HepG2 (cell line): ENCODE results near the gene ADAM15. TPM values are rescaled to one million over a fixed set of nuclear protein-coding genes. Genes with fewer than 3 reads are reported as not detected.
A peak's percentile ranks its signal among the peaks of the same experiment; 100 is the strongest.

ENCODE experiments used
- ATAC-seq: fragments of 200-7000 bp; cut with Tn5 transposase; 3 replicates; pipeline ENCODE4 v1.9.1; 2020; ENCODE audit warnings: mild to moderate bottlenecking, moderate library complexity
- BruUV-seq: library from RNA; stranded (reverse); fragments of 400-500 nt; replicated peaks from 2 replicates; lab custom pipeline; 2021; lab: Mats Ljungman, UMichigan
- CTCF ChIA-PET: fragments of 300-600 bp; formaldehyde crosslinking; extraction: SDS; loops from one replicate; lab custom pipeline; 2021; ENCODE audit warnings: low total read pairs, inconsistent platforms, low intra/inter-chr PET ratio; lab: Yijun Ruan, JAX
- POLR2A ChIA-PET: fragments of 350-600 bp; sonication (Branson Sonifier 250); formaldehyde crosslinking; loops from one replicate; lab custom pipeline; 2020; ENCODE audit warnings: antibody characterized with exemption, inconsistent platforms; lab: Yijun Ruan, JAX
- DNase-seq: peaks from one replicate; pipeline ENCODE4 v3.0.0-alpha.2; 2015; ENCODE audit warnings: low spot score
- FAIRE-seq: peaks from 3 replicates; lab custom pipeline; 2011; peaks lifted over from hg19 to GRCh38; lab: Jason Lieb, UNC
- H2AFZ ChIP-seq: one replicate; pipeline ENCODE4 v1.6.1; 2011; ENCODE audit warnings: low read length, inconsistent platforms
- H3K27ac ChIP-seq: fragments of 300-600 bp; 3 replicates; pipeline ENCODE4 v1.8.0; 2011; ENCODE audit warnings: mixed run types, mild to moderate bottlenecking, mixed read lengths, low read length, inconsistent platforms; ENCODE audit not compliant: insufficient read depth; ENCODE audit errors: extremely low read length
- H3K27me3 ChIP-seq, 2 experiments: fragments of 200-600 bp in 1 of 2; 2 replicates in 1 of 2; 3 replicates in 1 of 2; pipeline versions ENCODE4 v1.6.0 to v1.8.0; 2011; ENCODE audit warnings: low read length in 2 of 2, mild to moderate bottlenecking in 2 of 2, moderate library complexity in 2 of 2, inconsistent platforms in 1 of 2; ENCODE audit not compliant: insufficient read depth in 2 of 2, control insufficient read depth in 1 of 2
- H3K36me3 ChIP-seq, 2 experiments: fragments of 200-600 bp in 1 of 2; replicated peaks in 1 of 2; 2 replicates in 1 of 2; 3 replicates in 1 of 2; pipeline versions ENCODE4 v1.5.1 to v1.8.0; 2011; ENCODE audit warnings: low read length in 2 of 2, inconsistent platforms in 1 of 2; ENCODE audit not compliant: insufficient read depth in 2 of 2, control insufficient read depth in 1 of 2
- H3K4me1 ChIP-seq: 2 replicates; pipeline ENCODE4 v1.5.1; 2012; ENCODE audit warnings: low read length, inconsistent platforms; ENCODE audit not compliant: insufficient read depth
- H3K4me2 ChIP-seq: 2 replicates; pipeline ENCODE4 v1.6.0; 2011; ENCODE audit warnings: low read depth, low read length, inconsistent platforms
- H3K4me3 ChIP-seq, 3 experiments: fragments of 200-600 bp in 1 of 3; sonication (generic), shearing (Covaris generic) in 1 of 3; replicated peaks in 1 of 3; 2 replicates each; pipeline ENCODE4 v1.5.1; 2011 to 2016; ENCODE audit warnings: low read length in 3 of 3, inconsistent platforms in 2 of 3, low read depth in 2 of 3, mild to moderate bottlenecking in 2 of 3, control low read depth in 1 of 3, mixed read lengths in 1 of 3; ENCODE audit not compliant: insufficient read depth in 1 of 3
- H3K79me2 ChIP-seq: one replicate; pipeline ENCODE4 v1.6.1; 2011; ENCODE audit warnings: low read length, inconsistent platforms; ENCODE audit not compliant: insufficient read depth
- H3K9ac ChIP-seq: 2 replicates; pipeline ENCODE4 v1.6.0; 2011; ENCODE audit warnings: mild to moderate bottlenecking, low read depth, low read length, inconsistent platforms; ENCODE audit not compliant: insufficient read depth
- H3K9me3 ChIP-seq: 2 replicates; pipeline ENCODE4 v1.5.1; 2012; ENCODE audit warnings: mild to moderate bottlenecking, low read length
- H4K20me1 ChIP-seq: 2 replicates; pipeline ENCODE4 v1.6.0; 2011; ENCODE audit warnings: inconsistent platforms, mild to moderate bottlenecking, low read length, moderate library complexity; ENCODE audit not compliant: insufficient read depth
- CHCHD3 ChIP-seq: sonication (generic); formaldehyde crosslinking; IDR thresholded peaks from 2 replicates; pipeline ENCODE4 v1.8.0; 2022; ENCODE audit warnings: mild to moderate bottlenecking, missing genetic modification reagents, moderate library complexity
- EZH2 ChIP-seq: conservative IDR thresholded peaks from 2 replicates; pipeline ENCODE4 v1.6.1; 2012; ENCODE audit warnings: mild to moderate bottlenecking, low read depth, low read length, moderate library complexity
- FOXA1 ChIP-seq, 2 experiments: fragments of 450-650 bp in 1 of 2; sonication (generic) in 1 of 2; formaldehyde crosslinking in 1 of 2; IDR thresholded peaks; 2 replicates each; pipeline versions ENCODE4 v1.4.0 to v1.6.1; 2016 to 2020; ENCODE audit warnings: missing genetic modification reagents in 1 of 2
- KDM6A ChIP-seq: IDR thresholded peaks from 2 replicates; pipeline ENCODE4 v1.6.1; 2016; ENCODE audit warnings: low read depth
- KLF9 ChIP-seq: IDR thresholded peaks from 2 replicates; pipeline ENCODE4 v1.6.1; 2016; ENCODE audit warnings: low read depth
- MXD4 ChIP-seq: IDR thresholded peaks from 2 replicates; pipeline ENCODE4 v1.6.1; 2016; ENCODE audit warnings: mild to moderate bottlenecking, missing biosample characterization, missing genetic modification reagents
- SRF ChIP-seq: IDR thresholded peaks from 2 replicates; pipeline ENCODE4 v1.6.1; 2011; ENCODE audit warnings: mild to moderate bottlenecking, low read depth, low read length, moderate library complexity
- TEAD3 ChIP-seq: optimal IDR thresholded peaks from 2 replicates; pipeline ENCODE3; 2016; ENCODE audit warnings: borderline replicate concordance
- ZNF768 ChIP-seq: sonication (generic); formaldehyde crosslinking; IDR thresholded peaks from 2 replicates; pipeline ENCODE4 v1.4.0; 2020; ENCODE audit warnings: missing genetic modification reagents
- WGBS: methylation state at CpG from one replicate; pipeline ENCODE4 v1.1.6; 2017; ENCODE audit warnings: low lambda C conversion rate; 5-methylcytosine and 5-hydroxymethylcytosine counted together
- in situ Hi-C: cut with HindIII; loops from 2 replicates; pipeline ENCODE4 v1.10.0; 2017; ENCODE audit warnings: low pct_unique_long_range_greater_than_20kb; ENCODE audit not compliant: extremely low pct_ligation_motif_present
- intact Hi-C: fragments of 100-400 bp; cut with micrococcal nuclease; formaldehyde crosslinking; loops from one replicate; pipeline ENCODE4 v1.10.0; 2022; ENCODE audit not compliant: unreplicated experiment
- polyA plus RNA-seq, 8 experiments: library from polyadenylated mRNA; depleted of rRNA in 3 of 8; stranded (reverse) in 7 of 8; unstranded in 1 of 8; fragments of >200 nt; fragmentation: Illumina TruSeq in 4 of 8; extraction: Trizol in 4 of 8; gene quantifications; 2 replicates each; pipeline versions ENCODE4 v1.2.1 to v1.2.3, GENCODE V29; 2011 to 2016; ENCODE audit warnings: low read depth in 4 of 8, missing spikeins in 1 of 8, mixed read lengths in 1 of 8; ENCODE audit not compliant: insufficient read depth in 1 of 8
- total RNA-seq, 5 experiments: library from RNA; depleted of rRNA; stranded (reverse); fragments of >200 nt; fragmentation: Illumina TruSeq; extraction: Trizol; gene quantifications; 2 replicates each; pipeline ENCODE4 v1.2.3, GENCODE V29; 2016; ENCODE audit warnings: low read depth in 1 of 5
- TF ChIP-seq, protein P1 (sequence below): sonication (generic); formaldehyde crosslinking; IDR thresholded peaks from 2 replicates; pipeline ENCODE4 v1.4.0; 2020; ENCODE audit warnings: missing genetic modification reagents, mild to moderate bottlenecking, borderline replicate concordance
- TF ChIP-seq, protein P2 (sequence below), 2 experiments: sonication (generic) in 1 of 2; formaldehyde crosslinking in 1 of 2; IDR thresholded peaks; 2 replicates each; pipeline versions ENCODE4 v1.4.0 to v1.6.1; 2016 to 2020; ENCODE audit warnings: borderline replicate concordance in 1 of 2, low read depth in 1 of 2, mild to moderate bottlenecking in 1 of 2, missing genetic modification reagents in 1 of 2

Gene ADAM15
- total and polyA plus RNA-seq, 2 of the 13 experiments (the other 11 are each of a cell fraction or from before 2014, with no cell fraction given): 17.9 to 25.6 TPM

DNA sequence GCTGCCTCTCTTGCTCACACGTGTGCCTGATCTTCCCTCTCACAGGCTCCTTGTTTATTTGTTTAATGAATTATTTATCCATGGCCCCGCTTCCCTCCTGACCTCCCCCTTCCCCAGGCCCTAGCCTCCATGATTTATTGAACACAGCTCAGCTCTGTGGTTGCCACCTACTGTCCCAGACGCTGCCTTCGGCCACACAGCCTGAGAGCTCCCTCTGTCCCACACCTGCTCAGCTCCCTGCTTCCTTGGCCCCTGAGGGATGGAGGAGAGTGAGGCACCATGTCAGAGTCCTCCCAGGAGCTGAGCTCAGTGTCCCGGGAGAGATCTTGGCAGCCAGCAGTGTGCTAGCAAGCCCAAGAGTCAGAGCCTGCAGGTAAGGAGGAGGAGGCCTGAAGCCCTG is 24.4 kb downstream of the ADAM15 start:
- ATAC-seq: no peak
- in situ Hi-C loops: no loop called here

DNA sequence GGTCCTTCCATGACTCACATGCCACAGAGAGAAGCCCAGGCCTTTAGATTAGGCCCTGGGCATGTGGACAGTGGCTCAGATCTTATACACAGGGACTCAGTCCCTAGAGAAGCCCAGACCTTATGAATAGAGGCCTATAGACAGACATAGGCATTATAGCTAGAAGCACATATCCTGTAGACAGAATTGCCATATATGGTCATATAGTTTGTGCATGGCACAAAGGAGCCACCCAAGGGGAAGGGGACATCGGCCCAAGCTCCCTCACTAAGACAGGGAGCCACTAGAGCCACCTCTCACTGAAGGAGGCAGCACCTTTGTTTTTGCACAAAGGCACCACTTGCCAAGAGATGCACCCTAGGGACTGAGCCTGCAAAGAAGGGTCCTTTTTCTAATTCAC is 25.3 kb downstream of the ADAM15 start:
- CTCF ChIA-PET: no interaction called here
- Histone ChIP-seq H3K9ac (no peak overlapping the region), H3K4me2 (no peak overlapping the region), H3K27me3 (peaks cover 19 to 92% of the 10 kb centered on the region in 2 experiments), H3K4me1 (peaks cover 38% of the 10 kb centered on the region), H3K4me3 (no peak overlapping the region), H3K36me3 (no peaks in the 10 kb centered on the region), H4K20me1 (peaks cover 2% of the 10 kb centered on the region; the same call in 1 of the 2 replicates), H3K27ac (no peak overlapping the region), H3K79me2 (no peaks in the 10 kb centered on the region), H2AFZ (no peak overlapping the region), H3K9me3 (no peaks in the 10 kb centered on the region)
- intact Hi-C loops: no loop called here
- in situ Hi-C loops: no loop called here
- POLR2A ChIA-PET: interaction anchor here (1.1 kb wide), 2 partner anchors 25 to 75 kb away, joined by 3 read pairs; partner anchors contain the start of gene ADAM15
- DNase-seq (no peak), FAIRE-seq (no peak), ATAC-seq (no peak)
- WGBS: 0% methylated on average over 1 of the region's 1 CpG
- no TSS peak for BruUV-seq
- TF ChIP-seq KDM6A (CRISPR knock-in tag) (no peak), TEAD3 (no peak), SRF (peak; percentile 85), KLF9 (no peak), EZH2 (no peak)
- TF ChIP-seq, protein P1, sequence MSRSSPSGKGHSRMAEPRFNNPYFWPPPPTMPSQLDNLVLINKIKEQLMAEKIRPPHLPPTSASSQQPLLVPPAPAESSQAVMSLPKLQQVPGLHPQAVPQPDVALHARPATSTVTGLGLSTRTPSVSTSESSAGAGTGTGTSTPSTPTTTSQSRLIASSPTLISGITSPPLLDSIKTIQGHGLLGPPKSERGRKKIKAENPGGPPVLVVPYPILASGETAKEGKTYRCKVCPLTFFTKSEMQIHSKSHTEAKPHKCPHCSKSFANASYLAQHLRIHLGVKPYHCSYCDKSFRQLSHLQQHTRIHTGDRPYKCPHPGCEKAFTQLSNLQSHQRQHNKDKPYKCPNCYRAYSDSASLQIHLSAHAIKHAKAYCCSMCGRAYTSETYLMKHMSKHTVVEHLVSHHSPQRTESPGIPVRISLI: no peak
- TF ChIP-seq, protein P2, sequence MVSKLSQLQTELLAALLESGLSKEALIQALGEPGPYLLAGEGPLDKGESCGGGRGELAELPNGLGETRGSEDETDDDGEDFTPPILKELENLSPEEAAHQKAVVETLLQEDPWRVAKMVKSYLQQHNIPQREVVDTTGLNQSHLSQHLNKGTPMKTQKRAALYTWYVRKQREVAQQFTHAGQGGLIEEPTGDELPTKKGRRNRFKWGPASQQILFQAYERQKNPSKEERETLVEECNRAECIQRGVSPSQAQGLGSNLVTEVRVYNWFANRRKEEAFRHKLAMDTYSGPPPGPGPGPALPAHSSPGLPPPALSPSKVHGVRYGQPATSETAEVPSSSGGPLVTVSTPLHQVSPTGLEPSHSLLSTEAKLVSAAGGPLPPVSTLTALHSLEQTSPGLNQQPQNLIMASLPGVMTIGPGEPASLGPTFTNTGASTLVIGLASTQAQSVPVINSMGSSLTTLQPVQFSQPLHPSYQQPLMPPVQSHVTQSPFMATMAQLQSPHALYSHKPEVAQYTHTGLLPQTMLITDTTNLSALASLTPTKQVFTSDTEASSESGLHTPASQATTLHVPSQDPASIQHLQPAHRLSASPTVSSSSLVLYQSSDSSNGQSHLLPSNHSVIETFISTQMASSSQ (IDR thresholded peaks at IDR 0.05; ENCODE audit: low read depth): no peak
- TF ChIP-seq, protein P2 (CRISPR knock-in tag; IDR thresholded peaks at IDR 0.05; ENCODE audit: borderline replicate concordance): no peak
- TF ChIP-seq, all 625 proteins: peak for 1

More for the DNA sequence above, 24.4 kb downstream of the ADAM15 start:
- no peaks in the 10 kb centered on the region for H3K36me3 ChIP-seq
- no peak overlapping the region for H3K4me3 ChIP-seq
- intact Hi-C loops: no loop called here
- H4K20me1 ChIP-seq: no peaks in the 10 kb centered on the region
- H3K9ac ChIP-seq: no peak overlapping the region
- FAIRE-seq (no peak), DNase-seq (no peak)
- no peak overlapping the region for H3K4me2 ChIP-seq
- H3K27me3 ChIP-seq: peaks cover 13 to 85% of the 10 kb centered on the region in 2 experiments
- ChIA-PET POLR2A (interaction anchor here (0.7 to 1.1 kb wide), 3 partner anchors 9 to 74 kb away, joined by 3 read pairs; partner anchors contain the start of gene ADAM15), CTCF (no interaction called here)
- no peaks in the 10 kb centered on the region for H3K79me2 ChIP-seq
- BruUV-seq: no TSS peak
- no peak overlapping the region for H2AFZ ChIP-seq
- no peaks in the 10 kb centered on the region for H3K9me3 ChIP-seq
- no peak overlapping the region for H3K27ac ChIP-seq
- WGBS: 3% methylated on average over 5 of the region's 5 CpGs
- no peak for TF ChIP-seq FOXA1 (IDR thresholded peaks at IDR 0.05)
- no peak for TF ChIP-seq FOXA1 (CRISPR knock-in tag; IDR thresholded peaks at IDR 0.05)
- no peak for TF ChIP-seq MXD4 (CRISPR knock-in tag)
- TF ChIP-seq ZNF768 (CRISPR knock-in tag): peak; percentile 62; the same call in 1 of the 2 replicates
- no peak for TF ChIP-seq CHCHD3 (CRISPR knock-in tag)
- peaks cover 37% of the 10 kb centered on the region for H3K4me1 ChIP-seq
